Esophagus (tissue), 2 donors: Measurements from ENCODE around the gene PUM2. TPM values are rescaled to one million over a fixed set of nuclear protein-coding genes. Genes with fewer than 3 reads are reported as not detected.
A peak's percentile ranks its signal among the peaks of the same experiment; 100 is the strongest.

Experiments
- H3K27ac ChIP-seq, 2 donors: one replicate each; pipeline ENCODE4 v1.5.1; 2013; ENCODE audit warnings: low read depth in 2 of 2, mild to moderate bottlenecking in 2 of 2, inconsistent platforms in 1 of 2, low read length in 1 of 2, moderate library complexity in 1 of 2
- H3K27me3 ChIP-seq, 2 donors: one replicate each; pipeline ENCODE4 v1.6.1; 2013; ENCODE audit warnings: low read length in 2 of 2, control low read depth in 1 of 2, mild to moderate bottlenecking in 1 of 2; ENCODE audit not compliant: insufficient read depth in 2 of 2, control insufficient read depth in 1 of 2
- H3K36me3 ChIP-seq, 2 donors: one replicate each; pipeline ENCODE4 v1.6.1; 2013; ENCODE audit warnings: low read length in 1 of 2; ENCODE audit not compliant: control insufficient read depth in 2 of 2, insufficient read depth in 2 of 2
- H3K4me1 ChIP-seq, 2 donors: one replicate each; pipeline ENCODE4 v1.6.1; 2013; ENCODE audit warnings: low read length in 1 of 2; ENCODE audit not compliant: control insufficient read depth in 2 of 2, insufficient read depth in 2 of 2
- H3K4me3 ChIP-seq, 2 donors: one replicate each; pipeline ENCODE4 v1.5.1; 2013; ENCODE audit warnings: low read length in 2 of 2, mild to moderate bottlenecking in 2 of 2, low read depth in 1 of 2, moderate library complexity in 1 of 2
- H3K9me3 ChIP-seq, 2 donors: one replicate each; pipeline ENCODE4 v1.6.1; 2013; ENCODE audit warnings: mild to moderate bottlenecking in 2 of 2, low read depth in 1 of 2, low read length in 1 of 2, moderate library complexity in 1 of 2; ENCODE audit not compliant: control insufficient read depth in 2 of 2, insufficient read depth in 1 of 2
- WGBS, 2 donors: extraction: QIAGEN DNeasy Blood & Tissue Kit; methylation state at CpG; one replicate each; pipeline ENCODE4 v1.1.7; 2013; 5-methylcytosine and 5-hydroxymethylcytosine counted together
- polyA plus RNA-seq, 2 donors: library from polyadenylated mRNA; stranded (reverse); fragments of 200-250 nt; gene quantifications; one replicate each; pipeline ENCODE4 v1.2.3, GENCODE V29; 2013
- donor health status: healthy with polysubstance abuse.
- donor health status: Bipolar disorder and iron deficiency.

PUM2 gene
- polyA plus RNA-seq, 2 donors: 19.6 to 23.3 TPM

DNA sequence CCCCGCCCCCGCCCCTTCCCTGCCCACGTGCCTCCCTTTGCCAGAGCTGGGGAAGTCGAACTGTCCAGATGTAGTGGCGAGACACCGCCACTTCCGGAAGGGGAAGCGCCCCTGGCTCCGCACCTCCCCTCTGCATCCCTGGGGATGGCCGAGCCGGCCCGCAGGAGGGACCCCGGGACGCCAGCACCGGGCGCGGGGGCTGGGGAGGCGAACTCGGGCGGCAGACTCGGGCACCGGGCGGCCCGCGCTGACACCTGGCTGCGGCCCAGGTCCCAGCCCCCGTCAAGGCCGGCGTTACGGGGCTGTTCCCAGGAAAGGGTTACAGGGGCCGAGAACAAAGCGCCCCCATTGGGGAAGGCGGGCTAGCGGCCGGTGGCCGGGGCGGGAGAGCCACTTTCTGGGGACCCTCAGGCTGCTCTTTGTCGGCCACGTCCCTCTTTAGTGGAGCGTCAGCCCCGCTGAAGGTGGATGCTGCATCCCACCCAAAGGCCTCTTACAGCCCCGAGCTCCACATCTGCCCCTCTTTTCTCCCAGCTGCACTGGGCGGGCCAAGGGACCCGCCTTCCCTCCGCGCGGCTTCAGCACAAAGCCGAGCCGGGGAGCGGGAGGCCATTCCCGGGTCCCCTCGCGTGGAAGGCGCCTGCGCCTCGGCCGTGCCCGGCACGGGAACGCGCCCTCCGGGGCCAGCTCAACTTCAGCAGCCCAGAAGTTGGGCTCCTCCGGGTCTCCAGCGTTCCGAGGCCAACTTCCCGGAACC is 127.1 kb downstream of the PUM2 start:
- peaks cover 0 to 22% of the 10 kb centered on the region in 2 donors for H3K4me1 ChIP-seq
- peak overlapping the region; percentile 66 to 80 for H3K4me3 ChIP-seq
- H3K36me3 ChIP-seq: peaks cover 0 to 4% of the 10 kb centered on the region in 2 donors
- no peaks in the 10 kb centered on the region for H3K27me3 ChIP-seq
- WGBS, 2 donors: 1% methylated on average over 63 to 66 of the region's 66 CpGs
- H3K9me3 ChIP-seq: no peaks in the 10 kb centered on the region
- H3K27ac ChIP-seq: peak overlapping the region; percentile 89 to 98

DNA sequence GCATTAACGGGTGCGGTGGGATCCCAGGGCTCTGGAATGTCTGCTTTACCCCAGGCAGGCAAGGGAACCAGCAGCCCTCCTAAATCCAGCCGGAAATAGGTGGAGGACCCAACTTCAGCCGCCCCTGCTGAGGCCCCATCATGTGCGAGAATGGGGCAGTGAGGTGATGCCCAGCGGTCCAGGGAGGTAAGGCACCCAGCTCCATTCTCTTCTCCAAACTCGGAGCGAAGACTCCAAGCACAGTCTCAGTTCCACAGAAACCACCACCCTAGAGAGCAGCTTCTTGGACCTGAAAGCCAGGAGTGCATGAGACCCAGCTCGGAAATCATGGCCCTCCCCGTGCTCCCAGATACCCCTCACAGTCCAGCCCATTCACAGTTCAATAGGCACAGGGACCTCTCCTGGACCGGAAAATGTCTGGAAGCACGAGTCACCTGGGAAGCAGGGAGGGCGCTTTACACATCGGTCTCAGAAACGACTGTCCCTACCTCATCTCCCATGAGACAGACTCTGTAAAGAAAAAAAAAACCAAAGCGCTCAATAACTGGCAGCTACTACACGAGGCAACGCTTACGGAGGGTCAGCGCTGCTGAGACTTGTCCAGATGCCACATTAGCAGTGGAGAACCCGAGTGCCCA is 127.8 kb downstream of the PUM2 start:
- Histone ChIP-seq H3K27ac (peak overlapping the region; percentile 89 to 98), H3K27me3 (no peaks in the 10 kb centered on the region), H3K9me3 (no peaks in the 10 kb centered on the region), H3K4me3 (peak overlapping the region; percentile 66 to 80), H3K36me3 (peaks cover 0 to 4% of the 10 kb centered on the region in 2 donors), H3K4me1 (peaks cover 0 to 29% of the 10 kb centered on the region in 2 donors)
- WGBS, 2 donors: 25 to 29% methylated on average over 21 of the region's 21 CpGs

GRCh38 chr2:20222014-20222768 is 128.5 kb downstream of the PUM2 start:
- Histone ChIP-seq H3K36me3 (peaks cover 0 to 4% of the 10 kb centered on the region in 2 donors), H3K27ac (peak overlapping the region; percentile 89 to 98), H3K27me3 (no peaks in the 10 kb centered on the region), H3K9me3 (no peaks in the 10 kb centered on the region), H3K4me3 (peak overlapping the region; percentile 66 to 80), H3K4me1 (peaks cover 0 to 32% of the 10 kb centered on the region in 2 donors)
- 63 to 81% methylated on average over 1 of the region's 1 CpG for WGBS, 2 donors

GRCh38 chr2:20221555-20221973 is 129.1 kb downstream of the PUM2 start:
- H3K27me3 ChIP-seq: no peaks in the 10 kb centered on the region
- H3K27ac ChIP-seq: peak overlapping the region; percentile 89 to 97
- peak overlapping the region; percentile 3 to 66 for H3K4me3 ChIP-seq
- WGBS, 2 donors: 42 to 48% methylated on average over 3 of the region's 3 CpGs
- peaks cover 6 to 38% of the 10 kb centered on the region in 2 donors for H3K4me1 ChIP-seq
- no peaks in the 10 kb centered on the region for H3K9me3 ChIP-seq
- H3K36me3 ChIP-seq: peaks cover 0 to 4% of the 10 kb centered on the region in 2 donors

DNA sequence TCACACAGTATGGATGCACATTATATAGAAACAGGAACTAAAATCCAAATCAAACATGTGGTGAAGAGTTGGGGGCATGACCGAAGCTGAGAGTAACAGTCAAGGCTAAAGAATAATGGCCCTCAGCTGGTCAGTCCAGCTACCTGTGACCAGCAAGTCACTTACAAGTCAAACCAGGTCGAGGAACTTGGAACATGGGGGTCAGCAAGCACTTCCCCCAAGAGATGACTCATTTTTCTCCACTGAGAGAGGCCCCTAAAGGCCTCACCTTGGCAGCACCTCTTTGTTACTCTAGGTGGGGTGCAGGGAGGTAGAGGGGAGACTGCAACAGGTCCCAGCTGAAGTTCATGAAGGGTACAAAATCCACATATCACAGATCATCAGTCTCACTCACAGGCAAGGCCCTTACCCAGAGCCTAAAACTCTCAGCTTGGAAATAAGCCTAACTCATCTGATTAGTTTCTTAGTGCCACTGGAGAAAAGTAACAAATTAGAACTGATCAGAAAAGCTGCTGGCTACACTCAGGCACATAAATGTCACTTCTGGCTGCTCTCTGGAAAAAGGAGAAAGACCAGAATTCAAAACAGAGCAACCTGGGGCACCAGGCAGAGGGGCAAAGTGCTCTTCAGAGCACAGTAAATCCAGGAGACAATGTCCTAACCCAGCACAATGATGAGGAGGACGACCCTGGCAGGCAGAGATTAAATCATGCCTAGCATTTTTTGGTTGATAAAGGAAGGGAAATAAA is 129.7 kb downstream of the PUM2 start:
- WGBS, 2 donors: 49 to 55% methylated on average over 3 of the region's 3 CpGs
- H3K4me1 ChIP-seq: peaks cover 6 to 39% of the 10 kb centered on the region in 2 donors
- peaks cover 0 to 4% of the 10 kb centered on the region in 2 donors for H3K36me3 ChIP-seq
- H3K27me3 ChIP-seq: no peaks in the 10 kb centered on the region
- H3K27ac ChIP-seq: peak overlapping the region; percentile 89 to 97
- H3K9me3 ChIP-seq: no peaks in the 10 kb centered on the region
- H3K4me3 ChIP-seq: peak overlapping the region in 1 of 2 donors; percentile 66

DNA sequence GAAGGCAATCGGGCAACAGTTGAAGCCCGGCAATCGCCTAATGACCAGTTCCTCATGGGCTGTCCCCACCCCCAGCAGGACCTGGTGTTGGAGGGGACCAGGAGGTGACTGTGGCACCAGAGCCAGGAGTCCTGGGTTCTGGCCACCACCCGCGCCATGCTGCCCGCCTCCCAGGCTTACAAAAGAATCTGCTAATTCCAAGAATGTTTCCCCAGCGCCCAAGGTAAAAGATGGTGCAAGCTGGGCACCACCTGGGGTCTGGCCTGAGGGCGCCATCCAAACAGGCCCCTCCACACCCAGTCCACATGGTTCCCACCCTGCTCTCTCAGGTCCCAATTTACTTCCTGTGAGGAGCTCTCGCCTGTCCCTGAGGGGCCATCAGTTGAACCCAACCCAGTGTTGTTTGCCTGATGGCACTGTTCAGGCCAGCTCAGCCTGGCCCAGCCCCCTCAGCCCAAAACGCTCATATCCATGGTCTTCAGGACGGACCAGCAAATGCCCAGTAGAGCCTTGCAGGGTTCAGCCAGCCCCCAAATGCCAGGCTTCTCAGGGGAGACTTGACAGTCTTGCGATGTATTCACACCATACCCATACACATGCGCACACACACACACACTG is 130.8 kb downstream of the PUM2 start:
- 83 to 90% methylated on average over 13 of the region's 13 CpGs for WGBS, 2 donors
- H3K4me1 ChIP-seq: peaks cover 6 to 50% of the 10 kb centered on the region in 2 donors
- H3K27ac ChIP-seq: peak overlapping the region; percentile 96
- no peaks in the 10 kb centered on the region for H3K9me3 ChIP-seq
- H3K27me3 ChIP-seq: no peaks in the 10 kb centered on the region
- H3K4me3 ChIP-seq: peak overlapping the region; percentile 6 to 31
- H3K36me3 ChIP-seq: peaks cover 0 to 10% of the 10 kb centered on the region in 2 donors

GRCh38 chr2:20218331-20219320 is 132.0 kb downstream of the PUM2 start:
- Histone ChIP-seq H3K27ac (peak overlapping the region; percentile 96), H3K4me3 (peak overlapping the region; percentile 20 to 31), H3K36me3 (peaks cover 0 to 11% of the 10 kb centered on the region in 2 donors), H3K27me3 (no peaks in the 10 kb centered on the region), H3K4me1 (peaks cover 6 to 52% of the 10 kb centered on the region in 2 donors), H3K9me3 (no peaks in the 10 kb centered on the region)
- WGBS, 2 donors: 60 to 71% methylated on average over 20 of the region's 20 CpGs
